K562 (cell line): ENCODE data around the gene PPT1. TPM values are rescaled to one million over a fixed set of nuclear protein-coding genes. Genes with fewer than 3 reads are reported as not detected.
A peak's percentile ranks its signal among the peaks of the same experiment; 100 is the strongest.

Experiments
- ATF7 ChIP-seq: fragments of 450-650 bp; IDR thresholded peaks from 2 replicates; pipeline ENCODE4 v1.7.1; 2014; ENCODE audit warnings: mild to moderate bottlenecking, moderate library complexity
- BHLHE40 ChIP-seq: IDR thresholded peaks from 2 replicates; pipeline ENCODE4 v1.6.1; 2011; ENCODE audit warnings: low read length, improper control_type of control experiment
- BRD4 ChIP-seq: fragments of 200-600 bp; sonication (generic); IDR thresholded peaks from 2 replicates; pipeline ENCODE4 v1.6.1; 2017; ENCODE audit warnings: inconsistent platforms
- BRD9 ChIP-seq: fragments of 450-650 bp; IDR thresholded peaks from 2 replicates; pipeline ENCODE4 v1.6.1; 2018; ENCODE audit warnings: low read depth; ENCODE audit not compliant: partially characterized antibody
- CREM ChIP-seq: IDR thresholded peaks from 2 replicates; pipeline ENCODE4 v1.6.1; 2014; ENCODE audit warnings: antibody characterized with exemption, low read depth
- ELF1 ChIP-seq: fragments of 200-800 bp; sonication (Bioruptor generic); IDR thresholded peaks from 2 replicates; pipeline ENCODE4 v1.6.1; 2016; ENCODE audit warnings: missing genetic modification characterization, missing compliant biosample characterization
- ELF4 ChIP-seq: fragments of 450-650 bp; formaldehyde crosslinking; IDR thresholded peaks from 2 replicates; pipeline ENCODE4 v1.4.0; 2022; ENCODE audit warnings: missing genetic modification characterization
- ELK3 ChIP-seq: fragments of 450-650 bp; formaldehyde crosslinking; IDR thresholded peaks from 2 replicates; pipeline ENCODE4 v1.4.0; 2020; ENCODE audit warnings: mild to moderate bottlenecking
- FOXJ2 ChIP-seq: fragments of 200-800 bp; sonication (Bioruptor generic); IDR thresholded peaks from 2 replicates; pipeline ENCODE4 v1.6.1; 2016; ENCODE audit warnings: missing genetic modification characterization, missing compliant biosample characterization
- FOXK2 ChIP-seq, 2 experiments: fragments of 450-650 bp; IDR thresholded peaks in 1 of 2; conservative IDR thresholded peaks in 1 of 2; 2 replicates each; pipeline ENCODE4 v1.6.1; 2016; ENCODE audit warnings: low read depth in 2 of 2, mild to moderate bottlenecking in 1 of 2
- FOXP1 ChIP-seq: sonication (generic); formaldehyde crosslinking; IDR thresholded peaks from 2 replicates; pipeline ENCODE4 v1.8.0; 2022; ENCODE audit warnings: mild to moderate bottlenecking, missing genetic modification reagents
- HCFC1 ChIP-seq: IDR thresholded peaks from 2 replicates; pipeline ENCODE4 v1.6.1; 2012; ENCODE audit warnings: low read depth, low read length, improper control_type of control experiment
- HDAC2 ChIP-seq: fragments of 450-650 bp; IDR thresholded peaks from 2 replicates; pipeline ENCODE4 v1.6.1; 2016; ENCODE audit warnings: mild to moderate bottlenecking
- IRF1 ChIP-seq: sonication (generic); formaldehyde crosslinking; IDR thresholded peaks from 2 replicates; pipeline ENCODE4 v1.8.0; 2022; ENCODE audit warnings: missing genetic modification reagents, mild to moderate bottlenecking, borderline replicate concordance
- MBD2 ChIP-seq: sonication (generic); IDR thresholded peaks from 2 replicates; pipeline ENCODE4 v1.6.1; 2016; ENCODE audit warnings: low read depth, borderline replicate concordance
- NR3C1 ChIP-seq: sonication (generic); formaldehyde crosslinking; IDR thresholded peaks from 2 replicates; pipeline ENCODE4 v1.8.1; 2022; ENCODE audit warnings: missing genetic modification reagents
- PURB ChIP-seq: sonication (generic); formaldehyde crosslinking; IDR thresholded peaks from 2 replicates; pipeline ENCODE4 v1.9.0; 2021; ENCODE audit warnings: low read depth, mild to moderate bottlenecking, missing genetic modification reagents
- SIN3A ChIP-seq, 2 experiments: fragments of 150-350 bp in 1 of 2; IDR thresholded peaks; 2 replicates each; pipeline ENCODE4 v1.6.1; 2011 to 2016; ENCODE audit warnings: borderline replicate concordance in 2 of 2, low read depth in 2 of 2, low read length in 2 of 2, mild to moderate bottlenecking in 2 of 2, moderate library complexity in 2 of 2; ENCODE audit not compliant: control insufficient read depth in 1 of 2
- STAT5A ChIP-seq: IDR thresholded peaks from 2 replicates; pipeline ENCODE4 v1.6.1; 2012; ENCODE audit warnings: low read length, inconsistent platforms, borderline replicate concordance
- THRAP3 ChIP-seq: fragments of 450-650 bp; IDR thresholded peaks from 2 replicates; pipeline ENCODE4 v1.6.1; 2016; ENCODE audit warnings: mild to moderate bottlenecking, inconsistent platforms, borderline replicate concordance
- VEZF1 ChIP-seq: fragments of 200-800 bp; sonication (Bioruptor generic); IDR thresholded peaks from 2 replicates; pipeline ENCODE4 v1.6.1; 2017; ENCODE audit warnings: missing genetic modification characterization, missing compliant biosample characterization
- ZNF184 ChIP-seq: sonication (generic); formaldehyde crosslinking; IDR thresholded peaks from 2 replicates; pipeline ENCODE4 v1.5.0; 2020; ENCODE audit warnings: missing genetic modification reagents
- ZNF395 ChIP-seq: fragments of 200-800 bp; sonication (Bioruptor generic); IDR thresholded peaks from 2 replicates; pipeline ENCODE4 v1.6.1; 2017; ENCODE audit warnings: missing genetic modification characterization, missing compliant biosample characterization
- ZNF561 ChIP-seq: fragments of 450-650 bp; formaldehyde crosslinking; conservative IDR thresholded peaks from 2 replicates; pipeline ENCODE4 v1.4.0; 2020; ENCODE audit warnings: mild to moderate bottlenecking, moderate library complexity
- ZNF780A ChIP-seq: fragments of 250-450 bp; sonication (Bioruptor Pico); IDR thresholded peaks from 2 replicates; pipeline ENCODE4 v1.5.0; 2021; ENCODE audit warnings: mild to moderate bottlenecking
- polyA plus RNA-seq, 8 experiments: library from polyadenylated mRNA; depleted of rRNA in 4 of 8; stranded (reverse) in 5 of 8; unstranded in 3 of 8; fragments of >200 nt; fragmentation: Nextera tagmentation in 2 of 8; fragmentation: Illumina TruSeq in 1 of 8; extraction: Ambion mirVana in 2 of 8; extraction: Trizol in 1 of 8; gene quantifications; 2 replicates each; pipeline versions ENCODE4 v1.2.1 to v1.2.3, GENCODE V29; 2011 to 2014; ENCODE audit warnings: inconsistent platforms in 1 of 8, missing spikeins in 1 of 8
- total RNA-seq, 7 experiments: library from RNA; depleted of rRNA in 6 of 7; stranded (reverse); fragments of >200 nt in 6 of 7; fragmentation: Illumina TruSeq in 2 of 7; extraction: Trizol in 2 of 7; gene quantifications; 2 replicates each; pipeline versions ENCODE4 v1.2.1 to v1.2.3, GENCODE V29; 2011 to 2021; ENCODE audit warnings: low replicate concordance in 1 of 7

PPT1 gene
- total and polyA plus RNA-seq, 9 of the 15 experiments (the other 6 are each of a cell fraction or from before 2014, with no cell fraction given) = 72.2 to 285 (median 143) TPM

- TF ChIP-seq ZNF395 (CRISPR knock-in tag) = no peak; the same call in 1 of the 2 replicates
- peak; percentile 73 for TF ChIP-seq HCFC1
- peak; percentile 84 for TF ChIP-seq BHLHE40
- TF ChIP-seq ATF7 = peak; percentile 72
- TF ChIP-seq STAT5A = no peak; the same call in 1 of the 2 replicates
- TF ChIP-seq CREM = peak; percentile 58; the same call in 1 of the 2 replicates
- TF ChIP-seq BRD4 = peak; percentile 38; the same call in 1 of the 2 replicates
- TF ChIP-seq ELK3 = no peak
- no peak for TF ChIP-seq THRAP3
- TF ChIP-seq MBD2 = peak; percentile 52; the same call in 1 of the 2 replicates
- TF ChIP-seq FOXK2 (conservative IDR thresholded peaks at IDR 0.05 in 1 of 2, IDR thresholded peaks at IDR 0.05 in 1 of 2; ENCODE audit: low read depth in 2 of 2) = peak; percentile 63 to 71; a peak in 3 of 4 replicates
- peak; percentile 98 for TF ChIP-seq IRF1 (CRISPR knock-in tag)
- peak; percentile 98 for TF ChIP-seq NR3C1 (CRISPR knock-in tag)
- TF ChIP-seq SIN3A (IDR thresholded peaks at IDR 0.05; ENCODE audit: borderline replicate concordance in 2 of 2, control insufficient read depth in 1 of 2, low read depth in 2 of 2, low read length in 2 of 2) = peak in 1 of 2 experiments; percentile 94; a peak in 2 of 4 replicates
- TF ChIP-seq FOXP1 (CRISPR knock-in tag) = peak; percentile 98
- TF ChIP-seq HDAC2 = peak; percentile 94
- no peak for TF ChIP-seq PURB (CRISPR knock-in tag)
- no peak for TF ChIP-seq ZNF561 (CRISPR knock-in tag)
- TF ChIP-seq BRD9 = no peak
- no peak for TF ChIP-seq ZNF780A (CRISPR knock-in tag)
- peak; percentile 44; the same call in 1 of the 2 replicates for TF ChIP-seq ELF1
- 0 out of 2 replicates have a peak, but pooled peaks have one; percentile 26 for TF ChIP-seq ELF4
- TF ChIP-seq ZNF184 = no peak
- TF ChIP-seq FOXJ2 (tag) = peak; percentile 63; the same call in 1 of the 2 replicates
- TF ChIP-seq VEZF1 (CRISPR knock-in tag) = no peak
Measured at GRCh38 chr1:40096977-40097782, at the start of gene PPT1 (continued).
